VCaP (cell line): ENCODE data around the gene CCDC192.
"Not testable (repeated sequence)": the region's sequence is repeated elsewhere in the genome, so short reads cannot be mapped to it uniquely, and the experiment has no call there.

ENCODE experiments used
- H3K27ac ChIP-seq: fragments of 450-650 bp; 2 replicates; pipeline ENCODE4 v1.5.1; 2017
- TF ChIP-seq, protein P1 (sequence below): fragments of 450-650 bp; conservative IDR thresholded peaks from 2 replicates; pipeline ENCODE4 v1.5.1; 2017; ENCODE audit warnings: mild to moderate bottlenecking, moderate library complexity

The CCDC192 gene

DNA sequence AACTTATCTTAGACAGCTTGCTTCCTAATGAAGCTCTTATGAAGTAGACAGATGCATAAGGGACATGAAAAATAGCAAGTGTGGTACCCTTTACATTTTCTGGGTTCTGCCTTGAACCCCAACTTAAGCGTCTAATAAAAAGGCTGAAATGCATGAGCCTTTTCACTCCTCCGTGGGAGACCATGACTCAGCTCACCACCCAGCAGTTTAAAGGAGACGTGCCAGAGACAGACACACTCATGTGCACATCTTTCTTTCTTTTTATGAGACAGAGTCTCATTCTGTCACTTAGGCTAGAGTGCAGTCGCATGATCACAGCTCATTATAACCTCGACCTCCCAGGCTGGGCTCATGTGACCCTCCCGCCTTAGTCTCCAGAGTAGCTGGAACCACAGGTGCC, 32.0 kb upstream of the CCDC192 start:
- no peak overlapping the region for H3K27ac ChIP-seq
- TF ChIP-seq, protein P1, sequence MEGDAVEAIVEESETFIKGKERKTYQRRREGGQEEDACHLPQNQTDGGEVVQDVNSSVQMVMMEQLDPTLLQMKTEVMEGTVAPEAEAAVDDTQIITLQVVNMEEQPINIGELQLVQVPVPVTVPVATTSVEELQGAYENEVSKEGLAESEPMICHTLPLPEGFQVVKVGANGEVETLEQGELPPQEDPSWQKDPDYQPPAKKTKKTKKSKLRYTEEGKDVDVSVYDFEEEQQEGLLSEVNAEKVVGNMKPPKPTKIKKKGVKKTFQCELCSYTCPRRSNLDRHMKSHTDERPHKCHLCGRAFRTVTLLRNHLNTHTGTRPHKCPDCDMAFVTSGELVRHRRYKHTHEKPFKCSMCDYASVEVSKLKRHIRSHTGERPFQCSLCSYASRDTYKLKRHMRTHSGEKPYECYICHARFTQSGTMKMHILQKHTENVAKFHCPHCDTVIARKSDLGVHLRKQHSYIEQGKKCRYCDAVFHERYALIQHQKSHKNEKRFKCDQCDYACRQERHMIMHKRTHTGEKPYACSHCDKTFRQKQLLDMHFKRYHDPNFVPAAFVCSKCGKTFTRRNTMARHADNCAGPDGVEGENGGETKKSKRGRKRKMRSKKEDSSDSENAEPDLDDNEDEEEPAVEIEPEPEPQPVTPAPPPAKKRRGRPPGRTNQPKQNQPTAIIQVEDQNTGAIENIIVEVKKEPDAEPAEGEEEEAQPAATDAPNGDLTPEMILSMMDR, result no peak

DNA sequence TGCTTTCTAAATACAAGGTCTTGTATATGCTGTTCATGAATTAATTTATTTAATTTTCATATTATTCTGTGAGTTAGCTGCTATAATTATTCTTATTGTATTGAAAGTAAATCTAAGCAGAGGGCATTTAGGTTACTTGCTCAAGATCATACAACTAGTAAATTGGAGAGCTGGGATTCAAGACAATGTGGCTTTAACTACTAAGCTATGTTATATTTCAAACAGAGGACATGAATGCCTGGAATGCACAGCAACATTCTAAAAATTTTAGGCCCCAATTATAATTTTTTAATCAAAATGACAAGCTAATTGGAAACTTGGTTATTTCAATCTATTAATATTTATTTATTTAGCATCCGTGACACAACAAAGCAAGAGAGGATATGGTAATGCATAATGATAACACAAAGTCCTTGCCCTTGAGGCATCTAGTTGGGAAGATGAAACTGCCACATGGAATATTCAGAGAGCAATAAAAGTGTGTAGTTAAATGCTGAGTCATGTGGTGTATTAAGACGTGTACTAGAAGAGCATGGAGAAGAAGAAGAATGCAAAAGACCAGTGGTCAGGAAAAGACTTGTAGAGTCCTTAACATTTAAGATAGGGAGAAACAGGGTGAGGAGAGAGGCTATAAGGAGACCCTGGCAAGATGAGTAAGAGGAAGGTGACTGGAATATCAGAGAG, 29.9 kb upstream of the CCDC192 start:
- H3K27ac ChIP-seq, result no peak overlapping the region
- TF ChIP-seq, protein P1, result no peak

DNA sequence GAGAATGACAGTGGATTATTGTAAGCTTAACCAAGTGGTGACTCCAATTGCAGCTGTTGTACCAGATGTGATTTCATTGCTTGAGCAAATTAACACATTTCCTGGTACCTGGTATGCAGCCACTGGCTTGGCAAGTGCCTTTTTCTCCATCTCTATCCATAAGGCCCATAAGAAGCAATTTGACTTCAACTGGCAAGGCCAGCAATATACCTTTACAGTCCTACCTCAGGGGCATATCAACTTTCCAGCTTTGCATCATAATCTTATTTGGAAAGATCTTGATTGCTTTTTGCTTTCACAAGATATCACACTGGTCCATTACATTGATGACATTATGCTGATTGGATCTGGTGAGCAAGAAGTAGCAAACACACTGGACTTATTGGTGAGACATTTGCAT, 26.2 kb upstream of the CCDC192 start:
- not testable (repeated sequence) for H3K27ac ChIP-seq

DNA sequence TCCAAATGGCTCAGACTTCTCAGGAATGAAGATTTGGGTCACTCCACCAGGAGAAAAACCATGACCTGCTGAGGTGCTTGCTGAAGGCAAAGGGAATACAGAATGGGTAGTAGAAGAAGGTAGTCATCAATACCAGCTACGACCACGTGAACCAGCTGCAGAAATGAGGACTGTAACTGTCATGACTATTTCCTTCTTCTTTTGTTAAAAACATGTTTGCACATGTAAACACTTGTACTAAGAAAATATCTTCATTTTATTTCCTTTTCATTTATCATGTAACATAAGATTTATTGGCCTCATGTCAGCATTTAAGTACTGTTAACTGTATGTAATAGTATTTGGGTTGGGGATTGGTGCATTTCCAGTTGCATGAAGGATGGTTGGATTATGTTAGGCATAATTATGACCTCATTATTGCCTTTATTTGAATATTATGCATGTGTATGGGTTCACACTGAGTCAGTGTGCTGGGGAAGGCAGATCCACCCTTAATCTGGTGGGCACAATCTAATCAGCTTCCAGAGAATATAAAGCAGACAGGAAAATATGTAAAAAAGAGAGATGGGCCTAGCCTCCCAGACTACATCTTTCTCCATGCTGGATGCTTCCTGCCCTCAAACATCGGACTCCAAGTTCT, 23.4 kb upstream of the CCDC192 start:
- H3K27ac ChIP-seq, result not testable (repeated sequence)

DNA sequence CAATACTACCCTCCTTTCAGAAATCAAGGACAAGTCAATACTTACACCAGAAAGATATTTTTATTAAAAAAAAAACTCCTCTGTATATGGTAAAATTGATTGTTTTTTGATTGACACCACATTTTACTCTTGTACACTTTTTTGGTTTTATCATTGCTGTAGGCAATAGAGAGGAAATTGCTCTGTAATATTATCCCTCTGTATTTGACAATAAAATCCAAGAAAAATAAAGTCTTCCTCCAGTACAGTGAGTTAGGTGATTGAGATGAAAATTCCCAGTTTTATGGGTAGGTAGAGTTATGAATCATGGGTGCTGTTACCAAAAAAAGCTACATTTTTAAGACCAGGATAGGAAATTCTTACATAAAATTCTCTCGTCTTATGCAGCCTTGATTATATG, 22.6 kb upstream of the CCDC192 start:
- TF ChIP-seq, protein P1, result no peak
- no peak overlapping the region for H3K27ac ChIP-seq

DNA sequence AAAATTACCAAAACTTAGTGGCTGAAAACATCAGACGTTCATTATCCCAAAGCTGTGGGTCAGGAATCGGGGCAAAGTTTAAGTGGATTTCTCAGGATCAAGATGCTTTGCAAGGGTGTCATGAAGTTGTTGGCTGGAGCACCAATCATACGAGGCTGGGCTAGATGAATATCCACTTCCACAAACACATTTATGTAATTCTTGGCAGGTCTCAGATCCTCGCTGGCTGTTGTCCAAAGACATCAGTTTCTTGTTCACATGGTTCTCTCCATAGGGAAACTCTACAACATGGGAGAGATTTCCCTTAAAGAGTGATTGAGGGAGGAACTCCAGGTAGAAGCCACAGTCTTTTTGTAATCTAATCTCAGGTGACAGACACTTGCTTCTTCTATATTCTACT, 20.2 kb upstream of the CCDC192 start:
- TF ChIP-seq, protein P1, result no peak
- H3K27ac ChIP-seq, result no peak overlapping the region

DNA sequence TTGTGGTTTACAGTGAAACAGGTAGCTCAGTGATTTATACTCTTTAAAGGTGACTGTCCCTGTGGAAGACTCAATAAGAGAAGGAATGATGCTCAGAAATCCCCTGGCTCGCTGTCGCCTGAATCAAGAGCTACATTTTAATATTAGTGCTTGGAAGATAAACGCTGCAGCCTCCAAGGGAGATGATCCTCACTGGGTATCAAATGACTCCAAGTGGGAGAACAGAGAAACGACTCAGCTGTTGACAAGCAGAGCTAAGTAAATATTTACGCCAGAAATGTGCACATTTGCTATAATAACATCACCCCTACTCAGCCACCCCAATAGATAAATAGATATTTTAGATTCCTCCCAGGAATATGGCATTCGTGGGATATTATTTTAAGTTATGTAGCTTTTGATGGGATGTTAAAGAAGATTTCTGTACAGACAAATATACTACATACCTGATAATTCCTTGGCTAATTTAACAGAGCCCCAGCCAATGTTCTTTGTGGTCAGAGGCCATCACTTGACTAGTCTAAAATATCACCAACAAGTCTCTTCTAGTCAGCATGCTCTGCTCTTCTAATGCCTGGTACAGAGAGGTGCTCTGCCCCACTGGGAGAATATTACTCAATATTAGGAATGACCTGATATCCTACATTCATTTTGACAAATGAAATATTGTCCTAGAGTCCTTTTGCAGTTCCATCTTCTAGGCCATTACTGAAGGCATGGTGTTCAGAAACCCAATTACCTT, 18.3 kb upstream of the CCDC192 start:
- H3K27ac ChIP-seq, result no peak overlapping the region
- TF ChIP-seq, protein P1, result no peak

DNA sequence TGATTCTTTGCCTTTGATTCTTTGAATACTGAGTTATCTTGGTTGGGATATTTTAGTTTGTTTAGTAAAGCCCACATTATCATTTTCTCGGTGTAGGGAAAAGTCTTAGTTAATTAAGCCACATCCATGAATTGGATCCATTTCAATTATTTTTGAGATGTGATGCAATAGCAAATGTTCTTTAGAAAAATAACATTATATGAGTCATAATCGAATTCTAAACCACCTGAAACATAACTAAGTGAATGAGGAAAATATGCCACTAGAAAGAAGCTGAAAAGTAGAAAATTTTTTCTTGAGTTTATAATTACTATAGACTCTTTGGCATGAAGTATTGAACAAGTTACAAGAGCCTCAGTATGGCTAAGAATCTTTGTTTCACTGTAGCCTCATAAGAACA, 17.5 kb upstream of the CCDC192 start:
- H3K27ac ChIP-seq, result no peak overlapping the region
- TF ChIP-seq, protein P1, result no peak
